Adrenal gland (tissue), 5 donors: ENCODE measurements around the gene SIK1.

Source experiments
- CTCF ChIP-seq, 6 experiments: fragments of 450-650 bp in 4 of 6; fragments of 200-600 bp in 2 of 6; sonication (generic) in 1 of 6; IDR thresholded peaks; 1 replicate in 5 of 6; 2 replicates in 1 of 6; pipeline versions ENCODE4 v1.5.1 to v1.8.0; 2016 to 2021; ENCODE audit warnings: antibody characterized with exemption in 6 of 6, mild to moderate bottlenecking in 2 of 6, moderate library complexity in 1 of 6
- POLR2A ChIP-seq, 2 donors: fragments of 450-650 bp; IDR thresholded peaks; one replicate each; pipeline ENCODE4 v1.6.1; 2017; ENCODE audit warnings: antibody characterized with exemption in 2 of 2, mild to moderate bottlenecking in 2 of 2, moderate library complexity in 1 of 2
- donor health status: DM: no; HTN: no; CAD: no.

GRCh38 chr21:43376478-43376882 is 50.5 kb downstream of the SIK1 start:
- TF ChIP-seq CTCF (IDR thresholded peaks at IDR 0.05) (no peak), POLR2A (IDR thresholded peaks at IDR 0.05) (no peak)
